ENCODE measurements around the gene MKX. TPM values are rescaled to one million over a fixed set of nuclear protein-coding genes. Genes with fewer than 3 reads are reported as not detected.

Gene MKX
- total RNA-seq, 1 donor from 2014 or later, result not detected

DNA sequence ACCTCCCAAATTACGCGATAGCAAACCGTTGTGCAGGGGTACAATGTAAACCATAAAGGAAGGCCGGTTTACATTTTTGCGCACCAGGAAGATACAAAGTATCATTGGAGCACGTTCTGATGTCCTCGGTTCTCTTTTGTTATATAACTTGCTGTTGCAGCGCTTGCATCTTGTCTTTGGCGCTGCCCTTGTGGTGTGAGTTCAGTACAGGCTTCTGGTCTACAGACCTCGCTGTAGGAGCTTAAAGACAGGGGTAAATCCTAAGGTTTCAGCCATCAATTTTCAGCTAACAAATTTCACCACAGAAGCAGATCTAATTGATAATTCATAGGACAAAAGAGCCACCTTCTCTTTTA is 1.5 kb upstream of the MKX start:
- Mint-ChIP-seq H3K27ac (no peak overlapping the region), H3K4me3 (ENCODE audit: low read depth) (no peak overlapping the region), H3K4me1 (ENCODE audit: low read depth) (peaks cover 19% of the 10 kb centered on the region), H3K27me3 (ENCODE audit: low read depth) (peaks cover 67% of the 10 kb centered on the region), H3K36me3 (ENCODE audit: low read depth) (no peaks in the 10 kb centered on the region), H3K9me3 (no peaks in the 10 kb centered on the region)
- DNase-seq (ENCODE audit: low spot score), result no peak
- intact Hi-C loops (cut with micrococcal nuclease), result loop anchor here (5.0 to 10.0 kb wide), 2 partner anchors 928 to 1530 kb away; partner anchors contain the start of genes BAMBI and GAD2

DNA sequence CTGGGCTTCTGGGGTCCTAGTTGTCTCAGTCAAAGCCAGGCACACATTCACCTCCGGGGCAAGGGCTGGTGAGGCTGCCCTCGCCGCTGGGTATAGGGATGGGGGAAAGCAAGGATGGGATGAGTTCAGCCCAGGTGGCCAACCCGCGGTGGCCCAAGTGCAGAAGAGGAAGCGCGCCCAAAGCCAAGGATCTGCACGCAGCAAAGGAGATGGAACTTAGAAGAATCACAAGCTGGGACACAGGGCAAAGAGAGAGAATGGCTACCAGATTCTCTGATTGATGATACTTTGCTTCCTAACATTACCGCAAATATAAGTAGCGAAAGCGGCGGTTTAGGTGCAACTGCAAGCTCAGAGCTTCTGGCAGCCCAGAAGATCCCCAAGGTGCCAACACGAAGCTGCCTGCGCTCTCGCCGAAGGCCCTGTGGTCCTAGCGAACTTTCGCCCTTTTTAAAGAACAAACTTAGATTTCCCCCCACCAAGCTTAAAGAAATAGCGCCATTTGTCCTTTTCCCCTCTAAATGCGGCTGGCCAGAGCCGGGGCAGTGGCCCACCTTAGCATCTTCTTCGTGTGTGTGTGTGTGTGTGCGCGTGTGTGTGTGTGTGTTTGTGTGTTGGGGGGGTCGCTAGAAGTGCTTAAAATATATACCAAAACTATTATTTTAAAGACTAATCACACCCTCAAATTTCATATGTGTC is 927 bp upstream of the MKX start:
- no peak overlapping the region for H3K4me3 Mint-ChIP-seq (ENCODE audit: low read depth)
- intact Hi-C loops (cut with micrococcal nuclease), result loop anchor here (5.0 to 10.0 kb wide), 2 partner anchors 928 to 1529 kb away; partner anchors contain the start of genes BAMBI and GAD2

DNA sequence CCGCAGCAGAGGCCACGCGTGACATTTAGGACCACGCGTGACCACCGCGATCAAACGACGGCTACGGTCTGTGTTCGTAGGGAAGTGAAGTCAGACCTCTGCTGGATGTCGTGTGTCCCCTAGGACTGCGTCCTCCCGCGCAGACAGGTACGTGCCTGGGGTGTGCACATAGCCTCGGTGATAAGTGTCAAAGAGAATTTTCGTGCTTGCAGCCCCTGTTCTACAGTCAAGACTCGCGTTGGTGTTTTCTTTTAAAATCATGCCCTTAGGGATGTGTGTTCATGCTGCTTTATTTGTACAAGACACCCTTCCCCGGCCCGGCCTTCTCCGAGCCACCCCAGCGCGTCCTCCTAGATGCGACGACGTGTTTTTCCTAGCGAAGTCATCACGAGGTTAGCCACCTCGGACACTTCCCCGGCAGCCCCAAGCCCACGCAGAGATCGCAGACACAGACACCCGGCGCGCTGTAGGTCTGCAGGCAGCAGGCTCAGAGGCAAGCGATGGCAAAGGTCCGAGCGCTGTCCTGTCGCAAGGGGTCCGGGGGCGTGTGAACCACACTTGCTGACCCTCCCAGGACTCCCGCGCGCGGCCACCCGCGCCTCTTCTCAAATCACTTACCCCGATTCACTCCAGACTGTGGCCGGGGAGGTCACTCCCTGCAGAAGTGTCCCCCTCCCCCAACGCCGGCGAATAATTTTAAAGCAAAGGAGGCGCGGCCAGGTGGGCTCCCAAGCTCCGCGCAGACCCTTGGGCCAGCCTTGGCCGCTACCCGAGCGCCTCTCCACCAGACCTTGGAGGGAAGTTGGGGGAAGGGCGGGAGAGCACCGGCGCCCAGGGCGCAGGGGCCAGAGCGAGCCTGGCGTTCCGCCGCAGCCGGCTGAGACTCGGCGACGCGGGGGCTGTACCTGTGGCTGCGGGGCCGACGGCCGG is 552 bp downstream of the MKX start:
- peaks cover 25% of the 10 kb centered on the region for H3K4me1 Mint-ChIP-seq (ENCODE audit: low read depth)
- intact Hi-C loops (cut with micrococcal nuclease), result loop anchor here (2.0 to 10.0 kb wide), 4 partner anchors 254 to 1528 kb away; partner anchors contain the start of genes BAMBI, GAD2 and ODAD2
- no peak overlapping the region for H3K27ac Mint-ChIP-seq

More for the DNA sequence above, 927 bp upstream of the MKX start:
- no peak for DNase-seq (ENCODE audit: low spot score)
- no peaks in the 10 kb centered on the region for H3K36me3 Mint-ChIP-seq (ENCODE audit: low read depth)
- peaks cover 65% of the 10 kb centered on the region for H3K27me3 Mint-ChIP-seq (ENCODE audit: low read depth)
- no peaks in the 10 kb centered on the region for H3K9me3 Mint-ChIP-seq
- peaks cover 23% of the 10 kb centered on the region for H3K4me1 Mint-ChIP-seq (ENCODE audit: low read depth)
- no peak overlapping the region for H3K27ac Mint-ChIP-seq

DNA sequence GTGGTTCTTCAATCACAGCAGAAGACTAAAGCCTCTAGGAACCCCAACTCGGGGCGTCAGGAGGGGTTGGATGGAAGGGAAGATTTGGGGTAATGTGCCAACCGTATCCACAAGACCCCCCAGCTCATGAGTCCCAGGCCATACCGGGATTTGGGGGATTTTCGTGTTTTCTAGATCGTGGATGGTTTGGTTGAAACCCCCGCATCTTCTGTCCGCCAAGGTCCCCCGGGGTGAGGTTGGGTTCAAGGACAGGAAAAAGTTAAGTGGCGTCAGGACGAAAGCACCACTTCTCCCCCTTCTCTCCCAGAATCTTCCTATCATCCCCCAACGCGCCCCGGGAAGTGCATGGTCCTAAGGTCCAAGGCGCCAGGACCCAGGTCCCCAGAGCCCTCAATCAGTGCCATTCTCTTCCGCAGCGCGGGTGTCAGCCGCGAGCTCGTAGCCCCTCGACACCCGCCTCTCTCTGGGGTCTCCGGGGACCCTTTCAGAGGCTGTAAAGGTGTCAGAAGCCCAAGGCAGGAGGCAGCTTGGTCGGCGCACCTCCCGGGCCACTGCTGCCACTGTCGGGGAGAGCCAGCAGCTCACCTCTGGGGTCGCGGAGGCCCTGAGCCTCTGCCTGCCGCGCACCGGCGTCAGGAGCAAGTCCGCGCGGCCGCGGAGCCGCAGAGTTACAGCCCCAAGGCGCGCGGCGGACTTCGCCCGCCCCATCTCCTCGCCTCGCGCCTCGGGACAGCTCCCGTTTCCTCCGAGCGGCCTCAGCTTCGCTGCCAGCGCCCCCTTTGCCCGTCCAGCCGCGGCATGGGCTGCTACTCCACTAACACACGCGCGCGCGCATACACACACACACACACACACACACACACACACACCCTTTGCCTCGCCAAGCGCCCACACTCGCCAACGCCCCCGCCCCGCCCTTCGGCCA is 1.5 kb downstream of the MKX start:
- Mint-ChIP-seq H3K27me3 (ENCODE audit: low read depth) (peaks cover 61% of the 10 kb centered on the region), H3K36me3 (ENCODE audit: low read depth) (no peaks in the 10 kb centered on the region), H3K4me1 (ENCODE audit: low read depth) (peaks cover 25% of the 10 kb centered on the region), H3K27ac (no peak overlapping the region), H3K9me3 (no peaks in the 10 kb centered on the region), H3K4me3 (ENCODE audit: low read depth) (peak overlapping the region; percentile 56)
- intact Hi-C loops (cut with micrococcal nuclease), result loop anchor here (2.0 to 10.0 kb wide), 4 partner anchors 255 to 931 kb away; partner anchors contain the start of genes BAMBI and ODAD2
- DNase-seq (ENCODE audit: low spot score), result no peak

More for the DNA sequence above, 552 bp downstream of the MKX start:
- Mint-ChIP-seq H3K27me3 (ENCODE audit: low read depth) (peaks cover 66% of the 10 kb centered on the region), H3K4me3 (ENCODE audit: low read depth) (peak overlapping the region; percentile 35), H3K9me3 (no peaks in the 10 kb centered on the region), H3K36me3 (ENCODE audit: low read depth) (no peaks in the 10 kb centered on the region)
- no peak for DNase-seq (ENCODE audit: low spot score)

DNA sequence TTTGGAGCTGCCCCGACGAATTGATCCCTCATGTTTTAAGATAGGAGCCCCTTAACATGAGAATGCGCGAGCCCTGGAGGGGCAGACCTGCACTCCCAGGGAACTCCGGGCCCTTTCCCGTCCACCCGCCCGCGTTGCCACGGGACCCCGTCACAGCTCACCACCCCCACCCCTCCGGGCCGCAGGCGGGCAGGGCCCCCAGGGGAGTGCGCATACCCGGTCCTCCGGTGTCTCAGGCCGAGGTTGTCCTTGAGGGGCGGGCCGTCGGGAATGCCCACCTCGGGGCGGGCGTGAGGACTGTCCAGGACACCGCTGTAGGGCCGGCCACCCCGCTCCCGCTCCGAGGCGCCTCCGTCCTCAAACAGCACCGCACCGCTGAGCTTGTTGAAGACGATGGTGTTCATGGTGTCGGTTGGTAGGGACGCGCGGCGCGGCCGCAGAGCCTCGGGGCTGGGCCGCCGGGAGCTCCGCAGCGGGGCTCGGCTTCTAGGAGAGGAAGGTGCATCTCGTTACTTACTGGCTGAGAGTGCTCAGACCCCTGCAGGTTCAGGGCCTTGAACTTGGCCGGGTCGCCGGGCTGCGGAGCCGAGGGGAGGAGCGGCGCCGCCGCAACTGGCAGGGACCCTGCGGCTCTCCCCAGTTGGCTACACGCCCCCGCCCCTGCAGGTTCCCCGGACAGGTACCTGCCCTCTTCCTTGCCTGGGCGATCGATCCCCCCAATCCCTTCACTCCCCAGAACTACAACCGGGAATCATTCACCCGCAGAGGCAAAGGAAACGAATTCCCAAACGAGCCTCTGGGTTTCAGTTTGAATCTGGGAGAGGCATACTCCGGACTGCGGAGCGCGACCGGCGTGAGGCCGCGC is 2.4 kb downstream of the MKX start:
- intact Hi-C loops (cut with micrococcal nuclease), result loop anchor here (2.0 to 10.0 kb wide), 3 partner anchors 498 to 932 kb away; partner anchors contain the start of gene BAMBI
- Mint-ChIP-seq H3K4me3 (ENCODE audit: low read depth) (peak overlapping the region; percentile 56), H3K9me3 (no peaks in the 10 kb centered on the region), H3K36me3 (ENCODE audit: low read depth) (no peaks in the 10 kb centered on the region), H3K27me3 (ENCODE audit: low read depth) (peaks cover 62% of the 10 kb centered on the region), H3K27ac (no peak overlapping the region), H3K4me1 (ENCODE audit: low read depth) (peaks cover 25% of the 10 kb centered on the region)
- DNase-seq (ENCODE audit: low spot score), result peak; percentile 10

DNA sequence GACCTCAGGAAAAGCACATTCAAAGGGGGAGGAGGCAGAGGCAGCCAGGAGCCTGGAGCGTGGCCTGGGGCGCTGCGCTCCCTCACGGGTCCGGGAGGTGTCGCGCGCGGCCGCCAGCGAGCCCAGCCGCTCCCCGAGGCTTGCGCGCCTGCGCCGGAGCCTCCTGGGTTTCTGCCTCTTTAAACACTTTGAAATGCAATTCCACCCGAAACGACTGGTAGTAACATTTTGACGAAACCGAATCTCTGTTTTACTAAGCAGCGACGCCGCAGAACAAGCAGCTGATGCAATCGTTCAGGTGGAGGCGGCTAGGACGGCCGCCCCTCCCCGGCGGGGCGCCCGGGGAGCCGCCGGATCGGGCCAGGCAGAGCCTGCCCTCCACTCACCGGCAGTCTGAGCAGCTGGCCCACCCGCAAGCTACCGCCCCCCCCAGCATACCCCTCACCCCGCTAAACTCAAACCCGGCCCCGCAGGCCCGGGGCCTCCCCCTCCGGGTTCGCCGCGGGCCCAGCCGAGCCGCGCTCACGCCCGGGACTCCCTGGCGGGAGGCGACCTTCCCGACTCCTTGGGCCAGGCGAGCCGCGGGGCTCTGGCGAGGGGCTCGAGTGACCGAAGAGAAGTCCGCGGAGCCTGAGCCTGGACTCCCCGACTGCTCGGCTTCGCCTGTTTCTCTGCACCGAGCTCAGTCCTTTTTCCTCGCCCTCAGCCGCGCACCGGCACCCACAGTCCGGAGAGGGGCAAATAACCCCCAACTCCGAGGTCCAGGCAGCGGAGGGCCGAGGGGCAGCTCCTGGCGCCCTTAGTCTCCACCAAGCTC is 3.2 kb downstream of the MKX start:
- H3K27me3 Mint-ChIP-seq (ENCODE audit: low read depth), result peaks cover 65% of the 10 kb centered on the region
- H3K4me3 Mint-ChIP-seq (ENCODE audit: low read depth), result peak overlapping the region; percentile 45
- no peaks in the 10 kb centered on the region for H3K36me3 Mint-ChIP-seq (ENCODE audit: low read depth)
- intact Hi-C loops (cut with micrococcal nuclease), result loop anchor here (1.0 to 10.0 kb wide), 4 partner anchors 437 to 932 kb away; partner anchors contain the start of gene BAMBI
- H3K27ac Mint-ChIP-seq, result no peak overlapping the region
- H3K4me1 Mint-ChIP-seq (ENCODE audit: low read depth), result peaks cover 25% of the 10 kb centered on the region
- no peaks in the 10 kb centered on the region for H3K9me3 Mint-ChIP-seq
- peak; percentile 77 for DNase-seq (ENCODE audit: low spot score)

DNA sequence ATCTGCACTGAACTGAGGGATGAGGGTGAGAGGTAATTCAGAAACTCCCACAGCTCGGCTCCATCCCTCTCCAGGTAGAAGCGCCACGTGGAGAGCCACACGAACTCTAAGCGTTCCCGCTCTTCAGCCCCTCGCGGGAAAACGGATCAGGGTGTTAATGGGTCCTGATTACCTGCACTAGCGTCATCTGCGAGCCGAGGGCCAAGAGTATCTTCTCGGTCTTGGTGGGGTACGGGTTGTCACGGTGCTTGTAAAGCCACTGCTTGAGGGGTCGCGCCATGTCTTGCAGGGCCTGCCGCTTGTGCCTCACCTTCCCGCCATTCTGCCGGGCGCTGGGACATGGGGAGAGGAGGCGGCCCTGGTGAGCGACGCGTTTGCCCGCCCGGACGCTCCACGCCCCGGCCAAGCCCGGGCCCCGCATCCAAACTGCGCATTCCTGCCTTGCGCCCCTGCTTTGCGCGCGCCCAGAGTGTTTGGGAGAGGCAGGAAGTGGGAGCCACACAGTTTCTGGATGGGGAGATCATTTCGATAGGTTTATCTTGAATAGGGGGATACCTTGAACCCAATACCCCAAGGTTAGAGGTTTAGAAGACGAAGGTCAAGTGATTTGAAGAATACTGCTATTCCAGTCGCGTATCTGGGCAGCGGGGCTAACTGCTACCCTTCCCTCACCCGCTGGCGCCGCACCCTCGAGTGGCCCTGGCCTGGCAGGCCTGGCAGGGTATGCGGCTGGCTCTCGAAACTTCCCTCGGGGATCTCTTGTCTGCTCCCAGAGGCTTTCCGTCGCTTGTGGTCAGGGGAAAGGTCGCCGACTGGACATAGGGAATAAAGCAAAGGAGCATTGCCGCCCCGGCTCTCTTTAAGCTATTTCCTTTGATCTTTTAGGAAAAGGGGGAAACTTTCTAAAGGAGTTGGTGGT is 4.2 kb downstream of the MKX start:
- H3K9me3 Mint-ChIP-seq, result no peaks in the 10 kb centered on the region
- H3K4me1 Mint-ChIP-seq (ENCODE audit: low read depth), result peaks cover 20% of the 10 kb centered on the region
- no peak overlapping the region for H3K27ac Mint-ChIP-seq
- intact Hi-C loops (cut with micrococcal nuclease), result loop anchor here (1.0 to 10.0 kb wide), 4 partner anchors 438 to 933 kb away; partner anchors contain the start of gene BAMBI
- peaks cover 64% of the 10 kb centered on the region for H3K27me3 Mint-ChIP-seq (ENCODE audit: low read depth)
- H3K4me3 Mint-ChIP-seq (ENCODE audit: low read depth), result peak overlapping the region; percentile 33
- H3K36me3 Mint-ChIP-seq (ENCODE audit: low read depth), result no peaks in the 10 kb centered on the region
- no peak for DNase-seq (ENCODE audit: low spot score)

DNA sequence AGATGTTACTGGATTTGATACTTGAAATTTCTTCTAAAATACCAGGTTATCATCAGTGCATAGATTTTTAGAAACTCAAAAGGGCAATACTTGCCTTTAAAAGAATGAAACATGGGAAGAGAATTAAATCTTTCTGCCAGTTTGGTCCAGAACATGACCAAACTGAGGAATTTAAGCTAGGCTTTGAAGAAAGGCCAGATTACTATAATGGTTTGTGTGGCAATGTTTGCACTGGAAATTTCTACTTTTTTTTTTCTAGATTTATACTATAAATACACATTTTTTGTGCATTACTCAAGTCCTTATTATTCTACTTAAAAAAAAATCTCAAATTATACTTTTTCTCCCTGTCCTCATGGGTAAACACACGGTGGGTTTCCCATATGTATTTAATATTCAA is 9.2 kb downstream of the MKX start:
- Mint-ChIP-seq H3K27me3 (ENCODE audit: low read depth) (peaks cover 55% of the 10 kb centered on the region), H3K9me3 (no peaks in the 10 kb centered on the region), H3K4me3 (ENCODE audit: low read depth) (no peak overlapping the region), H3K36me3 (ENCODE audit: low read depth) (no peaks in the 10 kb centered on the region), H3K27ac (no peak overlapping the region), H3K4me1 (ENCODE audit: low read depth) (peaks cover under 1% of the 10 kb centered on the region)
- DNase-seq (ENCODE audit: low spot score), result no peak
- intact Hi-C loops (cut with micrococcal nuclease), result no loop called here

DNA sequence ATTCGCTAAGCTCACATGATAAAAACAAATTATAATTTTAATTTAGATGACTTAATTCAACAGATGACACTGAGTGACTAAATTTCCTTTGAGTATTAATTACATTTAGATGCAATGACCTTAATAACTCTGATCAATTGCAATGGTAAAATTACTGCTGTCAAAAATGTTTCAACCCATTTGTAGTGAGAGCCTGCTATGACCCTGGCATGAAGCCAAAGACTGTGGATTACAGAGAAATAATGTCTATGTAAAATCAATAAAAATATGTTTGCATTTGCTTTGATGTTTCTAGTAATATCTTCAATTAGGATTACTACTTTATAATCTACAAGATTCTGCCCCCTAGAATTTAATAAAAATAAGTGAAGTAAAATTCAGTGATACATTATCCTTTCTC is 15.6 kb downstream of the MKX start:
- Mint-ChIP-seq H3K4me1 (ENCODE audit: low read depth) (no peaks in the 10 kb centered on the region), H3K27me3 (ENCODE audit: low read depth) (peaks cover 26% of the 10 kb centered on the region), H3K36me3 (ENCODE audit: low read depth) (no peaks in the 10 kb centered on the region), H3K4me3 (ENCODE audit: low read depth) (no peak overlapping the region), H3K27ac (no peak overlapping the region), H3K9me3 (no peaks in the 10 kb centered on the region)
- no peak for DNase-seq (ENCODE audit: low spot score)
- intact Hi-C loops (cut with micrococcal nuclease), result no loop called here

DNA sequence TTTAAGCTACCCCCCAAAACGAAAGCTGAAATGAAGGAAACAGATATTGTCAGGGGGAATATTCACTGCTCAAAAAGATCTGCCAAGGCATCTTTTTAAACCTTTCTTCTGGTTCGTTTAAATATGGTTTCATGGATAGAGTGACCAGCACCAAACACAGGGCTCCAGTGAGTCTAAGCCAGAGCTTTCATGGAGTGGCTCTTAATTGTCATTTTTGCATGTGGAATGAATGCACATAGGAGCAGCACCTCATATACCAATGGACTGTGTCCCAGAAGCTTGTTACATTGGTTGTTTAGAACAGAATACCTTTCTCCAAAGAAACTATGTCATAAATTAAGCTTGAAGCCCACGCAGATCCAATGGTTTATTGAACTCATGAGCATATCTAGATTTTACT is 17.3 kb downstream of the MKX start:
- no peaks in the 10 kb centered on the region for H3K9me3 Mint-ChIP-seq
- no peak overlapping the region for H3K27ac Mint-ChIP-seq
- H3K36me3 Mint-ChIP-seq (ENCODE audit: low read depth), result no peaks in the 10 kb centered on the region
- no peak overlapping the region for H3K4me3 Mint-ChIP-seq (ENCODE audit: low read depth)
- intact Hi-C loops (cut with micrococcal nuclease), result no loop called here
- H3K27me3 Mint-ChIP-seq (ENCODE audit: low read depth), result peaks cover 35% of the 10 kb centered on the region
- DNase-seq (ENCODE audit: low spot score), result no peak
- no peaks in the 10 kb centered on the region for H3K4me1 Mint-ChIP-seq (ENCODE audit: low read depth)

Data from activated T-helper 2 cell treated with anti-CD3 and anti-CD28 coated beads, Interferon-gamma antibody, Interleukin-2, Interleukin-4, amounts not matched to agents 10 μg/mL and 5 μg/mL and 100 μg/mL, durations not matched to agents 14 hours and 24 hours and 36 hours (primary cell).